SK-N-MC (cell line): ENCODE measurements around the gene UBXN6.

Experiments
- EZH2 ChIP-seq: fragments of 200-600 bp; sonication (generic); IDR thresholded peaks from one replicate; pipeline ENCODE4 v1.6.1; 2017; ENCODE audit warnings: antibody characterized with exemption
- POLR2AphosphoS5 ChIP-seq: IDR thresholded peaks from 2 replicates; pipeline ENCODE4 v1.6.1; 2012; ENCODE audit warnings: mild to moderate bottlenecking, low read depth, low read length, borderline replicate concordance

DNA sequence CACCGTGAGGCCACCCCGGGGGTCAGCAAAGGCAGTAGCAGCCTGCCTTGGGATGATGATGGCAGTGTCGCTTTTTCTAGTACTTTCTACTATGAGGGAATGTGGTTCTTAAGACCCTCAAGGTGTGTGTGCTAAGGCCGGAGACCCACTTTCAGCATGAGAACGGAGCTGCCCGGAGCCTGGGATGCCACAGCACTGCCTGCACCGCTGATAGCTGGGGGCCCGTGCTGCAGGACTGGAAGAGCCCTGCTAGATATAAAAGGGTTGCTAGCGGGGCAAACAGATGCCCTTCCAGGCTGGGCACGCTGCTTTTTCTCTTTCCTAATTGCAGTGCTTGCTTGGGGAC lies 46.2 kb upstream of the UBXN6 start:
- TF ChIP-seq EZH2 (no peak), POLR2AphosphoS5 (no peak)
